Spleen (tissue), 11 donors: ENCODE results near the gene SUSD3. TPM values are rescaled to one million over a fixed set of nuclear protein-coding genes. Genes with fewer than 3 reads are reported as not detected.

Experiments used
- DNase-seq: peaks from one replicate; pipeline ENCODE4 v3.0.0-alpha.2; 2020
- H3K27ac ChIP-seq, 8 donors: fragments of 200-600 bp; sonication (generic) in 7 of 8; 1 replicate in 4 of 8; 2 replicates in 4 of 8; pipeline versions ENCODE4 v1.5.0 to v1.8.0; 2016 to 2021; ENCODE audit warnings: inconsistent platforms in 4 of 8, mild to moderate bottlenecking in 4 of 8, moderate library complexity in 1 of 8
- H3K27me3 ChIP-seq, 7 donors: fragments of 200-600 bp; sonication (generic) in 6 of 7; replicated peaks in 1 of 7; 1 replicate in 4 of 7; 2 replicates in 3 of 7; pipeline versions ENCODE4 v1.5.0 to v1.8.0; 2016 to 2021; ENCODE audit warnings: inconsistent platforms in 3 of 7, mild to moderate bottlenecking in 1 of 7
- H3K36me3 ChIP-seq, 6 donors: fragments of 200-600 bp; sonication (generic) in 5 of 6; 1 replicate in 4 of 6; 2 replicates in 2 of 6; pipeline versions ENCODE4 v1.5.0 to v1.8.0; 2016 to 2021; ENCODE audit warnings: inconsistent platforms in 2 of 6
- H3K4me1 ChIP-seq, 6 donors: fragments of 200-600 bp; sonication (generic) in 5 of 6; 1 replicate in 3 of 6; 2 replicates in 3 of 6; pipeline versions ENCODE4 v1.5.0 to v1.8.0; 2016 to 2021; ENCODE audit warnings: inconsistent platforms in 3 of 6
- H3K4me3 ChIP-seq, 8 donors: fragments of 200-600 bp; sonication (generic) in 7 of 8; 1 replicate in 4 of 8; 2 replicates in 4 of 8; pipeline versions ENCODE4 v1.5.0 to v1.8.0; 2016 to 2021; ENCODE audit warnings: inconsistent platforms in 4 of 8, mild to moderate bottlenecking in 4 of 8, moderate library complexity in 2 of 8
- H3K9me3 ChIP-seq, 8 donors: fragments of 200-600 bp; sonication (generic) in 7 of 8; 1 replicate in 4 of 8; 2 replicates in 4 of 8; pipeline versions ENCODE4 v1.5.0 to v1.8.0; 2016 to 2021; ENCODE audit warnings: inconsistent platforms in 4 of 8
- POLR2A ChIP-seq, 3 donors: fragments of 450-650 bp; IDR thresholded peaks; one replicate each; pipeline ENCODE4 v1.5.1; 2017; ENCODE audit warnings: antibody characterized with exemption in 3 of 3, mild to moderate bottlenecking in 1 of 3
- POLR2AphosphoS5 ChIP-seq, 3 donors: sonication (generic); formaldehyde crosslinking; IDR thresholded peaks; one replicate each; pipeline ENCODE4 v1.5.1; 2017; ENCODE audit warnings: antibody characterized with exemption in 3 of 3
- WGBS, 5 donors: extraction: QIAGEN DNeasy Blood & Tissue Kit in 3 of 5; methylation state at CpG; one replicate each; pipeline versions ENCODE4 v1.1.5 to v1.1.7; 2013 to 2018; 5-methylcytosine and 5-hydroxymethylcytosine counted together
- intact Hi-C: fragments of 100-400 bp; cut with DNase I; formaldehyde crosslinking; loops from one replicate; pipeline ENCODE4 v1.15.0; 2023; ENCODE audit warnings: low total_unique reads
- polyA plus RNA-seq, 3 donors: library from polyadenylated mRNA; stranded (reverse); fragments of 200-250 nt; gene quantifications; one replicate each; pipeline ENCODE4 v1.2.1, GENCODE V29; 2013
- total RNA-seq, 7 donors: library from RNA; depleted of rRNA in 3 of 7; stranded (reverse); fragments of >200 nt in 3 of 7; fragmentation: NEBNext Ultra II Directional in 4 of 7; extraction: Animal tissue kit (Norgen Biotek cat#: 25700) in 4 of 7; gene quantifications; one replicate each; pipeline versions ENCODE4 v1.1.0 to v1.2.1, GENCODE V29; 2016 to 2021
- TF ChIP-seq, protein P1 (sequence below), 11 experiments: fragments of 200-600 bp in 7 of 11; fragments of 450-650 bp in 4 of 11; sonication (generic) in 4 of 11; IDR thresholded peaks in 8 of 11; conservative IDR thresholded peaks in 3 of 11; 1 replicate in 7 of 11; 2 replicates in 4 of 11; pipeline versions ENCODE4 v1.4.0 to v1.8.0; 2016 to 2021; ENCODE audit warnings: antibody characterized with exemption in 11 of 11, inconsistent platforms in 4 of 11, mild to moderate bottlenecking in 1 of 11
- donor health status: healthy with polysubstance abuse.
- donor health status: DM: no; HTN: no; CAD: no; lungs with moderate emphysema.
- donor health status: DM: no; HTN: no; CAD: no.
- donor health status: Bipolar disorder and iron deficiency.
- donor health status: healthy.
- donor health status: DM: no; HTN: no; CAD: no.
- donor health status: DM: yes; HTN: yes; CAD: no.

Gene SUSD3
- total and polyA plus RNA-seq, 10 donors: 27.6 to 68.8 (median 48.3) TPM

DNA sequence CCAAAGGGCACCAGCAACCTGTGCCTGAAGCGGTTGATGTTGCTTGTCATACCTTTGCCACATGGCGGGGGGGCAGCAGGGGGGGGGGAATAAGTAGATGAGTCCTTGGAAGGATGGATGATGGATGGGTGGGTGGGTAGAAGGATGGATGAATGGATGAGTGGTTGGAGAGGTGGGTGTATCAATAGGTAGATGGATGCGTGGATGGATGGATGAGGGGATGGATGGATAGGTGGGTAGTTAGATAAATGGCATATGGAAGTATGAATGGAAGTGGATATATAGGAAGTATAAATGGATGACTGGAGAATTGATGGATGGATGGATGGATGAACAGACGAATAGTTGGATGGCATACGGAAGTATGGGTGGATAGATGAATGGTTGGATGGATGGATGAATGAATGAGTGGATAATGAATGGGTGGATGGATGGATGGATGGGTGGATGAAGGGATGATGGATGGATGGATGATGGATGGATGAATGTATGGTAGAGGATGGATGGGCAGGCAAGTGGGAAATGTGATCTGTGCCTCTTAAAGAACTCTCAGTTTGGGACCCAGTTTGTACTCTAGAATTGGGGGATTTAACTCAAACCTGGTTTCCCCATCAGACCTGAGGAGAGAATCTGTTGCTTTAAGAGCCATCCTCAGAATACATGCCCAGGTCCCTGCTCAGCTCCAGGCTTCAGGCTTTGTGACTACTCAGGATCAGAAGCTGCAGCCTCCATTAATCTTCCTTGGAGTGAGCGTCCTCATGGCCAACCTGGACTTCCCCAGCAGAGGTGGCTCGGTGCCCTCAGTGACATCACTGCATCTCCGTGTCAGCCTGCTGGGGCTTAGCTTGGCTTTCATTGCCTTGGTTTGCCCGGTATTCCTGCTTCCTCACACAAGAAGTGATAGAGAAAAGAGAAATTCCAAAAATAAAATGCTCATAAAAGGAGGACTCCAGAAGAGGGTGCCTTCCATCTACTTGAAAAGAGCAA, 27.6 kb upstream of the SUSD3 start:
- H3K36me3 ChIP-seq: peaks cover 0 to 82% (median 43%) of the 10 kb centered on the region in 6 donors
- intact Hi-C loops: no loop called here
- WGBS, 5 donors: 88 to 95% (median 94%) methylated on average over 9 of the region's 9 CpGs
- peak overlapping the region in 4 of 8 donors; percentile 43 to 91 (median 62) for H3K27ac ChIP-seq
- no peaks in the 10 kb centered on the region for H3K27me3 ChIP-seq
- DNase-seq: no peak
- H3K4me3 ChIP-seq: no peak overlapping the region
- H3K4me1 ChIP-seq: peaks cover 9 to 100% (median 61%) of the 10 kb centered on the region in 6 donors
- H3K9me3 ChIP-seq: no peaks in the 10 kb centered on the region
- TF ChIP-seq POLR2AphosphoS5 (IDR thresholded peaks at IDR 0.05) (no peak), POLR2A (IDR thresholded peaks at IDR 0.05) (no peak)
- TF ChIP-seq, protein P1, sequence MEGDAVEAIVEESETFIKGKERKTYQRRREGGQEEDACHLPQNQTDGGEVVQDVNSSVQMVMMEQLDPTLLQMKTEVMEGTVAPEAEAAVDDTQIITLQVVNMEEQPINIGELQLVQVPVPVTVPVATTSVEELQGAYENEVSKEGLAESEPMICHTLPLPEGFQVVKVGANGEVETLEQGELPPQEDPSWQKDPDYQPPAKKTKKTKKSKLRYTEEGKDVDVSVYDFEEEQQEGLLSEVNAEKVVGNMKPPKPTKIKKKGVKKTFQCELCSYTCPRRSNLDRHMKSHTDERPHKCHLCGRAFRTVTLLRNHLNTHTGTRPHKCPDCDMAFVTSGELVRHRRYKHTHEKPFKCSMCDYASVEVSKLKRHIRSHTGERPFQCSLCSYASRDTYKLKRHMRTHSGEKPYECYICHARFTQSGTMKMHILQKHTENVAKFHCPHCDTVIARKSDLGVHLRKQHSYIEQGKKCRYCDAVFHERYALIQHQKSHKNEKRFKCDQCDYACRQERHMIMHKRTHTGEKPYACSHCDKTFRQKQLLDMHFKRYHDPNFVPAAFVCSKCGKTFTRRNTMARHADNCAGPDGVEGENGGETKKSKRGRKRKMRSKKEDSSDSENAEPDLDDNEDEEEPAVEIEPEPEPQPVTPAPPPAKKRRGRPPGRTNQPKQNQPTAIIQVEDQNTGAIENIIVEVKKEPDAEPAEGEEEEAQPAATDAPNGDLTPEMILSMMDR (IDR thresholded peaks at IDR 0.05 in 8 of 11, conservative IDR thresholded peaks at IDR 0.05 in 3 of 11): no peak

DNA sequence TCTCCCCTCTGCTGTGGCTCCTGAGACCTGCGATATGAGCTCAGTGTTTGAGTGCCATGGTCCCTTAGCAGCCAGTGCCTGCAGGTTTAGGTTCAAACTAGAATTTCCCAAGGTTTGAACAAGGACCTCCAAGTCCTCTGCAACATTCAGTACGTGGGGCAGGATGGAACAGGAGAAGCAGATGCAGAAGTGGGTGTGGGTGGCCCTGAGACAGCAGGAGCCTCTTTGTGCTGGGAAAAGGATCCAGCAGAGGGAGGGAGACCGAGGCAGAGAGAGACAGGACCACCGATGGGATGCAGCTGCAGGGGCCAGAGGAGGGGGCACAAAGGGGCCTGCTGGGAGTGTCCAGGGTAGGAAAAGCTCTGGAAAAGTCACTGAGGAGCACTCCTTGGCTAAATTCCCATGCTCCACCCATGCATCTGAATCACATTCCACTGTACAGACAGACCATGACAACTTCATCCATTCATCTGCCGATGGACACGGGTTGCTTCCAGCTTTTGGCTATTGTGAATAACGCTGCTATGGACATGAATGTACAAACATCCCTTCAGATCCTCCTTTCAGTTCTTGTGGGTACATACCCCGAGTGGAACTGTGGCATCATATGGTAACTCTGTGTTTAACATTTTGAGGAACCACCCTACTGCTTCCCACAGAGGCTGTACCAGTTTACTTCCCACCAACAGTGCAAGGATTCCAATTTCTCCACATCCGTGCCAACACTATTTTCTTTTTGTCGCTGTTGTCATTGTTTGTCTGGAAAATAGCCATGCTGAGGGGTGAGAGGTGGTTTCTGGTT, 26.7 kb upstream of the SUSD3 start:
- intact Hi-C loops: no loop called here
- no peak for DNase-seq
- H3K27me3 ChIP-seq: no peaks in the 10 kb centered on the region
- peaks cover 9 to 100% (median 61%) of the 10 kb centered on the region in 6 donors for H3K4me1 ChIP-seq
- peaks cover 0 to 82% (median 46%) of the 10 kb centered on the region in 6 donors for H3K36me3 ChIP-seq
- peak overlapping the region in 5 of 8 donors; percentile 26 to 91 (median 54) for H3K27ac ChIP-seq
- TF ChIP-seq POLR2AphosphoS5 (IDR thresholded peaks at IDR 0.05) (no peak), POLR2A (IDR thresholded peaks at IDR 0.05) (no peak)
- TF ChIP-seq, protein P1 (IDR thresholded peaks at IDR 0.05 in 8 of 11, conservative IDR thresholded peaks at IDR 0.05 in 3 of 11): no peak
- no peak overlapping the region for H3K4me3 ChIP-seq
- no peaks in the 10 kb centered on the region for H3K9me3 ChIP-seq
- WGBS, 5 donors: 58 to 77% (median 68%) methylated on average over 10 of the region's 10 CpGs

DNA sequence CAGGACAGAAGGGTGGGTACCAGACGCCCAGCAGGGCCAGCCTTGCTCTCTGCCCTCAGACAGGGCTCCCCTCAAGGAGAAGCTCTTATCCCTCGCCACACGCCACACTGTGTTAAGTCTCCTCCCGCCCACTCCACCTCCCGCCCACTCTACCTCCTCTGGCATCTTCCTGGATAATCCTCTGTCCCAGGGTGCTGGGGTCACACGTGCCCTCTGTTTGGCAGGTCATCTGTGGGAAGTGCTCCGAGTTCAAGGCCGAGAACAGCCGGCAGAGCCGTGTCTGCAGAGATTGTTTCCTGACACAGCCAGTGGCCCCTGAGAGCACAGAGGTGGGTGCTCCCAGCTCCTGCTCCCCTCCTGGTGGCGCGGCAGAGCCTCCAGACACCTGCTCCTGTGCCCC, 26.0 kb upstream of the SUSD3 start:
- no peak overlapping the region for H3K4me3 ChIP-seq
- WGBS, 5 donors: 72 to 89% (median 79%) methylated on average over 12 of the region's 12 CpGs
- no peak for DNase-seq
- H3K4me1 ChIP-seq: peaks cover 9 to 100% (median 61%) of the 10 kb centered on the region in 6 donors
- intact Hi-C loops: no loop called here
- no peaks in the 10 kb centered on the region for H3K9me3 ChIP-seq
- no peaks in the 10 kb centered on the region for H3K27me3 ChIP-seq
- TF ChIP-seq POLR2AphosphoS5 (IDR thresholded peaks at IDR 0.05) (peak in 1 of 3 donors; percentile 57), POLR2A (IDR thresholded peaks at IDR 0.05) (no peak)
- TF ChIP-seq, protein P1 (IDR thresholded peaks at IDR 0.05 in 8 of 11, conservative IDR thresholded peaks at IDR 0.05 in 3 of 11): no peak
- peaks cover 0 to 83% (median 47%) of the 10 kb centered on the region in 6 donors for H3K36me3 ChIP-seq
- H3K27ac ChIP-seq: peak overlapping the region in 5 of 8 donors; percentile 26 to 91 (median 54)
